G401.6 (cell line): ENCODE measurements around the gene DUSP23.

ENCODE experiments used
- FAIRE-seq: peaks from 2 replicates; lab custom pipeline; 2012; peaks lifted over from hg19 to GRCh38; lab: Jason Lieb, UNC

Gene DUSP23

DNA sequence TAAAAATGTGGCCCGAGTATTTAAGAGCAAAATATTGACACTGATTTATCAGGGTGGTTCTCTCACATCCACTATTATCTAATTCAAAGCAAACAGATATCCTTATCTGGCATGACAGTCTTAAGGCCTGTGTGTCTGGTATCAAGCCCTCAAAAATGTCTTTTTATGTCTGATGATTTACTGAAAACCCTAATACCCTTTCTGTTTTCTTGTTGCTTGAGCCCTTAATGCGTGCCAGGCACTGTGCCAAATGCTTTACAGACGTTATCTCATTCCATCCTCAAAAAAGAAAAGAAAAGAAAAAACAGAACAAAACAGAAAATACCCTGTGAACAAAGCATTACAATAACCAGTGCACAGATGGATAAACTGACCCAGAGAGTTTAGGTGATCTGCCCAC lies 5.7 kb downstream of the DUSP23 start:
- no peak for FAIRE-seq

DNA sequence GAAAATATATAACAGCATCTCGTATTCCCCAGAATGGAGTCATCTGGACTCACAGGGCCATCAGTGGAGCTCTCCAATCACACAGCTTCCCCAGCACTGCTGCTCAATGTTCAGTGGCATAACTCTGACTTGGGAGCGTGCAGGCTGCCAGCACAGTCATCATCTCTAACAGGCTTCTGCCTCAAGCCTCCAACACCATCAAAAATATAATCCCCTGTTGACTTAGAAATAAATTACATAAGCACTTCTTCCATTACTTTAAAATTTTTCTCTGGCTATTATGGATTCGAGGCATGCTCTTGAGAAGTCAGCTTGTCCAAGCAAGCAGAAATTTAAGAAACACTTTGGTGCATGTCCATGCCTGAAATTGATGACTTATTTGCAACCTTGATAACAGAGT lies 6.2 kb downstream of the DUSP23 start:
- FAIRE-seq = no peak

DNA sequence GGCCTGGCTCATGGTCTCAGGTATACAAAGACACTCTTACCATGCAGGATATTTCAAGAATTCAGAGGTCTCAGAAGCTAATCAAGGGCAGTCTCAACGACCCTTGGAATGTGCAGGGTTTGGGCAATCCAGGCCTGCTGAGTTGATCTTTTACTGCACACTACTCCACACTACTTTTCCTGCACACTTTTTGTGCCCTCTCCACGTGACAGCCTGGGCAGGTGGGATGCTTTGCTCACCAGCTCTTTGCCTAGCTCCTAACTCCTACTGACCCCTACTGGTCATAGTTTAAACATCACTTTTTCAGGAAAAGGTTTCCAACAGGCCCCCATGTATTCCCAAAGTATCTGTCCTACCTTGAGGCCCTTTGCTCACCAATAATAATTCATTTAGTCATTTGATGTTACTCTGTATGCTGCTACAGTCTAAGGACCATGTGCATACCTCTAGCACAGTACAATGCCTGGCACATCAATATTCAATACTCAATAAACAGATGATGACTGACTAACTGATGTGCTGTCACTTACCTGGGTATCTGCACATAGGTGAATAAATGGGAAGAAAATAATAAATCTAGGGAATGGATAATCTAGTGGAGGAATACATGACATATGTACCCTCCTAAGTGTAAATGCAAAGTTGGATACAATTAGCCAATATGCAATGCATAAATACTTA lies 9.6 kb downstream of the DUSP23 start:
- FAIRE-seq = no peak

DNA sequence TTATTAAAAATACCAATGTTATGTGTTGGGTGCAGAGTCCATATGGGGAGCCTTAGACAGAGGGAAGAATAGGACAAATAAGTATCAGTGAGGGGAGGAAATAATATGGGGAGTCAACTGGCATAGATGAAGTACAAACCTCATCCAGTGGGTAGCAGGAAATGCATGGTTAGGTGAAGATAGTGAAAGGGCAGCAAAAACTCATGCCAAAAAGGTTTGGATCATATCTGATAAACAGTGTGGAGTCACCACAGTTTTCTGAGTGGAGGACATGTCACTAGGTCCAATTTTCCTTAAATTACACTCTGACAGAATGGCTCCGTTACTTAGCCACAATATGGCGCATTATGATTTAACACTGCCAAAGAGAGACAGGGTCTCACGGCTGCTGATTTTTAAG lies 10.3 kb downstream of the DUSP23 start:
- FAIRE-seq = no peak

DNA sequence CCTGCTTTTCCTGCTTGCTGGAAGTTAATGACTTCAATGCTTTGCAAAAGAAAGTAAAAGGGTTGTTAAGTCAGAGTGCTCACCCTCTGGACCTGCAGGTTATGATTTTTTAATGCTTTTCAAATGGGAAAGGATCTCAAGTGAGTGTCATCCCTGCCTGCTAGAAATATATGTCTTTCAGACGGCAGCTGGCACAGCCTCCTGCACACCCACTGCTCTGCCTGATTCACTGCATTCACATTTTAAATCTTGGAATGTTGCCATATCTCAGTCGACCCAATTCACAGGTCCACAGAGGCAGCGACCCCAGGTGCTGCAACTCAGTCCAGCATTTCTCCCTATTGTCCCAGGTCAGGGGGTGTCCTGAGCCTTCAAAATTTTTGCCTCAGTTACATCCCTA lies 10.7 kb downstream of the DUSP23 start:
- no peak for FAIRE-seq

DNA sequence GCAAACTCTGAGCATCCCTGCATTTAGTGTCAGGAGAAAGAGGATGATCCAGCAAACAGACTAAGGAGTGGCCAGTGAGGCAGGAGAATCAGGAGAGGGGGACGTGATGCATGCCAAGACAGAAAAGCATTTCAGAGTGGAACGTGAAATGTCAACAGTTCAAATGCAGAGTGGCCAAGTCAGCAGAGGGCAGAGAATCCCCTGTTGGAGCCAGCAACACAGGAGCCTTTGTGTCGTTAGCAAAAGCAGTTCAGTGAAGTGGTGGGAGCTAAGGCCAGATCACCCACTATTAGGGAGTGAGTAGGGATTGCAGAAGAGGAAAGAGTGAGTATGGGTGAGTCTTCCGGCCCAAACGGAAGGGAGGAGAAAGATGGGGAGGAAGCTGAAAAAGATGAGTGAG lies 14.8 kb downstream of the DUSP23 start:
- FAIRE-seq = no peak

DNA sequence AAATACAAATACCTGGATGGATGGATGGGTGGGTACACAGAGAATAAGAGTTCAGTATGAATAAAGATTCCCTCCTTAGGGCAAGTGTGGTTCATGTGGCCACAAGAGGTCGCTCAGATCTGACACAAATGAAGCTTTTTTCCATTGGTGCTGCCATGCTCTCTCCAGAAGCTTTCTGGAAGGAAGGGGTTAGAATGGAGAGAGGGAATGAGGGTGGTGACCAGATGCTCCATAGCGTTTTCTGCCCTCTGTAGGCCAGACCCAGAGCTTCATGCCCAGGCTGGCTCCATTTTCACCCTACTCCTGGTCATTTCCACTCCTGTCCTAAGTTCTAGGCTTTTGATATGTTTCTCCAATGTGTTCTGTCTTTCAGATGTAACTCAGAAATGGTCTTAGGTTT lies 18.1 kb downstream of the DUSP23 start:
- FAIRE-seq = peak; percentile 78

DNA sequence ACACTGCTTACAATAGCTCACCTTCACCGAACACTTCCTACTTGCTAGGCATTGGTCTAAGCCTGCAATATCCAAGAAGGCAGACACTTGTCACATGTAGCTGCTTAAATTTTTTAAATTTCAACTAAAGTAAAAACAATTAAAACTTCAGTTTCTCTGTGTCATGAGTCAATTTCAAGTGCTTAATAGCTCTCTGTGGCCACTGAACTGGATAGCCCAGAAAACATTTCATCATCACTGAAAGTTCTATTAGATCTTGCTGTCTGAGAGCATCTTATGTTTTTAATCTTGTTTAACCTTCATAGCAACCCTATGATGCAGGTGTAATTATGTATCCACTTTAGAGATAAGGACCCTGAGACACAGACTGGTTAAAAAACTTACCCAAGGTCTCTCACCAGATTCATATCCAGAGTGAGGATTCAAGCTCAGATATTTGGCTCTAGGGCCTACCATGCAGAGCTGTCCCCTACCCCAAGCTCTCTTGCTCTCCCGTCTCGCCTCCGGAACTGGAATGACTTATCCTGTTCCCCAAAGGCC lies 18.8 kb downstream of the DUSP23 start:
- FAIRE-seq = no peak

DNA sequence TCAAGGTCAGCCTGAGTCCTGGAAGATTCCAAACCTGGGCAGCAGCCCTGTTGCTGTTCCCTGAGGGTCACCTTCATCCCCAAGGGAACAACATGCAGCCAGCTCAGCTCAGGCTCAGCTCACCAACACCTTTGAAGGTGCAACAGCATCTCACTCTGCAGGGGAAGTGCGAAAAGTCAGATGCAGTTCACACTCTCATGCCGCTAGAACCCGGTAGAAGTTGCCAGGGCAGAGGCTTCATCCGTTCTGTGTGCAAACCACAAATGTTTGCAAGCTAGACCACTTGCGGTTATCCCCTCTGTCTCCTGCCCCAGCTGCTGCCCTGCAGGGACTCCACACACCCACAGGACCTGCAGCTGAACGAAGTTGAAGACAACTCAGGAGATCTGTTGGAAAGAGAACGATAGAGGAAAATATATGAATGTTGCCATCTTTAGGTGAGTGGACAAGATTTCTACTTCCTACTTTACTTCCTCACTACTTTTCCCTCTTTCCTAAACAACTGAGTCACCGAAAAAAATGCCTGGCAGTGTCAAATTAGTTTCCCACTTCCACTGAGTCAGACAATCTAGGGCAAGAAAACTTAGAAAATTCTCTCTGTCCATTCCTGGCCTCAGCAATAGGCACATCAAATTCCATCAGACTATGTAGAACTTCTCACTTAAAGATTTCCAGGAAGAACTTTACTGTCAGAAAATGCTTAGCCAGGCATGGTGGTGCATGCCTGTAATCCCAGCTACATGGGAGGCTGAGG lies 19.6 kb downstream of the DUSP23 start:
- no peak for FAIRE-seq

DNA sequence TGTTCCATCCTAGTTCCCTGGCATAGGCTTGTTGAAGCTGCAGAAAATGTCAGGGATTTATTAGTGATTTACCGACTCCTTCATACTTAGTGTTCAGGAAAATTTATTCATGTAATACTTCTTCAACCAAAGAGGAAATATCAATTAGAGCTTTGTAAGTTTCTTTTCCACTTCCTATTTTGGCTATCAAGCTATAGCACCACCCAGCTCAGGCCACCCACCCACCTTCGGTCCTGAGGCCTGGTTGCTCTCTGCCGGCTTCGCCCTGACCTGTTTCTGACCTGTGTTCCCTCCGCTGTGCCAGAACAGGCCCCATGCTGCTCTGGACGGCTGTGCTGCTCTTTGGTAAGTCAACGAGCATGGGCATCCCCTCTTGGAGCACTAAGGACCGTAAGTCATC lies 21.3 kb downstream of the DUSP23 start, which contains the start of gene FCRL6:
Gene FCRL6, plus strand, starts transcription at position 250 of the 400 bp plus-strand sequence. Its CDS starts 65 bp downstream, at position 315.
- no peak for FAIRE-seq

DNA sequence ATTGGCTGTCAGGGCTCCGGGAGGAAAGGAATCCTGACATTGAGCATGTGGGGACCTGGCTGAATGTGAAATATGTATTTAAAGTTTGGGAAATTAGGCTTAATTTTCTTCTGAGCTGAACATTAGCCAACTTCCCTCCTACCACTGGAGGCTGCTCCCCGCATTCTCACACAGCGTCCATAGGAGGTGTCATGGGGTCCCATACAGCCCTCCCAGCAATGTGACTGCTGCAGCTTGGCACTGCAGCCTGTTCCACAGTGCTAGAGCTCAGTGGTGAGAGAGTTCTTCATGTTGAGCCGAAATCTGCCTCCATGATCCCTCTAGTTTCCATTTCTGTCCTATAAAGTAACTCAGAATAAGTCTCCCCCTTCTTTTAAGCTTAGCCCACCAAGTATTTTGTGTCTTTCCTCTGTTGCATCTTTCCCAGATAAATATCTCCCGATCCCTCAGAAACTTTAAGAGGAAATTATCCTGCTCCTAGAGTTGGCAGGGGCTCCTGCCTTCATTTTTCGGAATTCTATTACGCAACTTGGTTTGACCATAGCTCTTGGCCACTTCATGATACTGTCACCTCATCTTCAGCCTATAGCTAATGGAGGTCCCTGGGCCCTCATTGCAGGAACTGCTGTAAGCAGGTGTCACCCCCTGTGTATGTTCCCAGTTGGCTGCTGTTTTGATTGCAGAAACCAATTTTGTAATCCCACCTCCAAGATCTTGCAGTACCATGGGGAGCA lies 23.4 kb downstream of the DUSP23 start:
- no peak for FAIRE-seq

DNA sequence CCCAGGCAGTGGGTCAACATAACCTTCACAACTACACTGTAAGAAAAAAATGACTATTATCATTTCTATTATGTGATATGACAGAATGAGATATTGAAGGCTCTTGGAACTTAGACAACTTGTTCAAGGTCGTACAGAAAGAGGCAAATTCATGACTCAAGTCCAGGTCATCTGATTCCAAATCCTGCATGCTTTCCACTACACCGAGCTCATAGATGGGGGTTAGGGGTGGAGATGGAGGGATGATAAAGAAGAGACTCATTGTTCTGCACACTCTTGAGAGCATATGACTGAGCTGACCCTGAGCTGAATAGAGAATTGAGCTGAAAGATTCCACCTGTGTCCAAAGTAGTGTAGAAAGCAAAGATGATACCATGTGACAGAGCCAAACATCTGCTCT lies 24.2 kb downstream of the DUSP23 start:
- no peak for FAIRE-seq

DNA sequence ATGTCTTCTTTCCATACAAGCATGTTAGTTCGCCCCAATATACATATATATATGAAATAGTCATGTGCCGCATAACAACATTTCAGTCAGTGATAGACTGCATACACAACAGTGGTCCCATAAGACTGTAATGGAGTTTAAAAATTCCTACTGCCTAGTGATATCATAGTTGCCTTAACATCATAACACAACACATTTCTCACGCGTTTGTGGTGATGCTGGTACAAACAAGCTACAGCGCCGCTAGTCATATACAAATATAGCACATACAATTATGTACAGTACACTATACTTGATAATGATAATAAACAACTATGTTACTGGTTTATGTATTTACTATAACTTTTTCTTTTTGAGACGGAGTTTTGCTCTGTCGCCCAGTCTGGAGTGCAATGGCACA lies 35.2 kb downstream of the DUSP23 start:
- FAIRE-seq = no peak

DNA sequence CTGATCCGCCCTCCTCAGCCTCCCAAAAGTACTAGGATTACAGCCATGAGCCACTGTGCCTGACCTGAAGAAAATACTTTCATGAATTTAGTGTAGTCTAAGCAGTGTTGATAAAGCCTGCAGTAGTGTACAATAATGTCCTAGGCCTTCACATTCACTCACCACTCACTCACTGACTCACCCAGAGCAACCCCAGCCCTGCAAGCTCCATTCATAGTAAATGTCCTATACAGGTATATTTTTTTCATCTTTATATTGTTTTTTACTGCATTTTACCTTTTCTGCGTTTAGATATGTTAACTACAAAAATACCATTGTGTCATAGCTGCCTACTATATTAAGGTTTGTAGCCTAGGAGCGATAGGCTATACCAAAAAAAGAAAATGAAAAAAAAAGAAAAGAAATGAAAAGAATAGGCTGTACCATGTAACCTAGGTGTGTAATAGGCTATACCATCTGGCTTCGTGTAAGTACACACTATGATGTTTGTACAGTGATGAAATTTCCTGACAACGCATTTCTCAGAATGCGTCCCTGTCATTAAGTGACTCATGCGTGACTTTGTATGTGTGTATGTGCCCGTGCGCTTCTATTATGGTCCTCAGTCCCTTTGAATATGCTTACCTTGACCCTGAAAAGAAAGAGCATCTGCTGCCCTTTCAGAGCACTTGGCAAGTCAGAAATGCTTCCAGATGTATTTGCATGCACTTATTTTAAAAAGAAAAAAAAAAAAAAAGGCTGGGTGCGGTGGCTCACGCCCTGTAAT lies 36.7 kb downstream of the DUSP23 start:
- FAIRE-seq = no peak

DNA sequence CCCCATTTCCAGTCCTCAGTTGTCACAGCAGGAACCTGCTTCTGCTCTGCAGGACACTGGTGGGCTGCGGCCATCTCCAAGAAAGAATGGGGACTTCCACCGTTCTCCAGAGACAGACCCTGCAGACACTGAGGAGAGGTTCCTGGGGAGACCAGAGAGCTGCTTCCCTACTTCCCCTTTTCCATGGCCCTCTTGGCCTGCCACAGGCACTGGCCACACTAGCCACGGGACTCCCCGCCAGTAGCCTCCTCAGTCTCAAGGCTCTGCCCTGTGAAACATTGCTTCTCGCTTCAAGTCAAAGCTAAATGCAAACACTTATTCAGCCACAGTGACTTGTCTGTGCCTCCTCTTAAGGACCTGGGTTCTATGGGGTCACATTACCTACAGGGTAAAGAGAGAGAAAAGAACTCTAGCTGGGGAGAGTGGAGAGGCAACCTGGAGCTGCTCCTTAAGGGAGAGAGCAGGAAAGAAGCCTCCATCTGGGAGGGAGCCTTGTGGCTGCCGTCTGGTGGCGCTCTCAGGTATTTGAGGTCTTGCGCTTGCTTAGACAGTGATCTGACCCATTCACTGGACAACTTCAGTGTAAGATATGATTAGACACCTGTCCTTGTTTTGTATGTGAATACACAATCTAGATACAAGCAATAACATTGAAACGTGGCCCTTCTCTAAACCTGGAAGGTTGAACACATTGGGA lies 40.6 kb downstream of the DUSP23 start:
- FAIRE-seq = no peak

DNA sequence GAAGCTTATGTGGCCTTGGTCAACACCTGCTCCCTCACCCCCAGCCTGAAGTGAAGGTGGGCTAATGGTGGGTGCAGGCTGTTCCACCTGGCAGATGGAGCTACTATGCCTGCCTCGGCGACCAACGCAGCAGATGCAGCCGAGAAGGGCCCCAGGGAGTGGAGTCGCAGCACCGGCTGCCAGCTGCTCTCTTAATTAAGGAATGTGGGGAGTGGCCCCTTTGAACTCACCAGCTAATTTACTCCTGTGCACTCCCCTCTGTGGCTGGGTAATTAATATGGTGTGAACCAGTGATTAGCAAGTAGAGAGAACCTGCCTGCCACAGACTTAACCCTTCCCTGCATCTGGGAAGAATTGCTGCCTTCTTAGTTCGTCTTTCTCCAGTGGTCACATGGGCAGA lies 42.6 kb downstream of the DUSP23 start:
- FAIRE-seq = no peak

DNA sequence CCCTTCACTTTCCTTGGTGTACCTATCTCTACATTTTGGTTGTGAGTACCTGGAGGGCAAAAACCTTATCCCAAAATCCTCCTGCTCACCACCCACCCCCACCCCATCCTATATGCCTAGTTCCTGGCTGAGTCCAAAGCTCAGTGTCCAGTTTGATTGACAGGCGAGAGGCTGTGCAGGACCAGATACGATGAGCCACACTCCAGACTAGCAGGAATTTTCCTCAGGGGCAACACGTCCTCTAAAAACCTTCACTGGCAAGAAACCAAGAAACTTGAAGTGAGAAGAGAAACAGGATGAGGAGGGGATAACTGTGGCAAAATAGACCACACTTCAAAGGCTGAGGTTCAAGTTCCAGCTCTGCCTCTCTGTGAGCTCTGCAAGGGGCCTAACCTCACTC lies 44.8 kb downstream of the DUSP23 start:
- no peak for FAIRE-seq

DNA sequence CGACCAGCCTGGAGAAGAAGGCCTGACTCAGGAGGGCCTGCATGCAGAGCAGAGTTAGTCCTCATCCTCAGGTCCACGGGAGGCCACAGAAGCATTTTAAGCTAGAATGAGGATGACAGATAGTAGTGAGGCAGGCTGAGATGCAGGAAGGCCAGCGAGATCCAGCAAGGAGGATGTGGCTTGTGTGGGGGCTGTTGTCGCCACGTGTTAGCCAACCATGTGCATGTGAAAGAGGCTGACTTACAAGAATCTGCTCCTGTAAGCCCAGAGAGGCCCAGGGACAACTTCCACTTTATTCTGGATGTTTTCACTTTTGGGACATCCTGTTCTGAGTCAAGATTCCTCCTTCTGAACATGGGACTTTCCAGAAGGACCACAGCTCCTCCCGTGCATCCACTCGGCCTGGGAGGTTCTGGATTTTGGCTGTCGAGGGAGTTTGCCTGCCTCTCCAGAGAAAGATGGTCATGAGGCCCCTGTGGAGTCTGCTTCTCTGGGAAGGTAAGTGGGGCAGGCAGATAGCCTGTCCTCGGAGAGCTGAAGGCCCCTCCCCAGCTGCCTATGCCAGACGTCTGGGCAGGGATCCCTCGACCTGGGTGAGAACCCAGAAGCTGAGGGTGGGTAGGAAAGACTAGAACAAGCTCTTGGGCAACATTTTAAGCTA lies 45.8 kb downstream of the DUSP23 start, which contains the start of gene SLAMF8:
Gene SLAMF8, plus strand, starts transcription at position 433 of the 661 bp plus-strand sequence. Its CDS starts 26 bp downstream, at position 459.
- no peak for FAIRE-seq

DNA sequence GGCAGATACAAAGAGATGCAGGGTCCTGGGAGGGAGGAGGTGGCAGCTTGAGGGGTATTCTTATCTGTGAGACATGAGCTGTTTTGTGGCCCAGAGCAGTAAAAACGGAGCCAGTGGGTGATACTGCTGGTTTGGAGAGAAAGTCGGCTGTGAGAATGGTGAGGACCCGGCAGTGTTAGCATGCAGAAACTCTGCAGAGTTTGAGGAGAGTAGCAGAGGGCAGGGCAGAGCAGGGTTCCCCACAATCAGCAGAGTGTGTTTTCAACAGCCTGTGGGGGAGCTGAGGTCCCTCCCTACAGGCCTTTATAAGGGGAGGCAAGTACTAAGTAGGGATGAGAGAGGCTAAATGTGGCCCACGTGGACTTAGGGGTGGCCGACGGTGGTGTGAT lies 46.3 kb downstream of the DUSP23 start:
- FAIRE-seq = no peak

DNA sequence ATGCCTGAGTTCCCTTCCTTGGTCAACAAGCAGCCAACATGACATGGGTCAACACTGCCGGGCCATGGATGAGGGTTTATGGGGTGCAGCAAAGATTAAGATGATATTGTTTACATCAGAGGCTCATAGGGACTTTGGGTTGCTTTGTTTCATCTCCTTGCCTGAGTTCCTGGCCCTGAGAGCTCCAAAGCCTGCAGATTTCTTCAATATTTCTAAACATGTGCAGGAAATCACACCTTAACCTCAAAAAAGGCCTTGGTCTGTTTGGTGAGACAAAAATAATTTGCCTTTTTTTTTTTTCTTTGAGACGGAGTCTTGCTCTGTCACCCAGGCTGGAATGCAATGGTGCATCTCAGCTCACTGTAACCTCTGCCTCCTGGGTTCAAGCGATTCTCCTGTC lies 46.8 kb downstream of the DUSP23 start:
- no peak for FAIRE-seq

DNA sequence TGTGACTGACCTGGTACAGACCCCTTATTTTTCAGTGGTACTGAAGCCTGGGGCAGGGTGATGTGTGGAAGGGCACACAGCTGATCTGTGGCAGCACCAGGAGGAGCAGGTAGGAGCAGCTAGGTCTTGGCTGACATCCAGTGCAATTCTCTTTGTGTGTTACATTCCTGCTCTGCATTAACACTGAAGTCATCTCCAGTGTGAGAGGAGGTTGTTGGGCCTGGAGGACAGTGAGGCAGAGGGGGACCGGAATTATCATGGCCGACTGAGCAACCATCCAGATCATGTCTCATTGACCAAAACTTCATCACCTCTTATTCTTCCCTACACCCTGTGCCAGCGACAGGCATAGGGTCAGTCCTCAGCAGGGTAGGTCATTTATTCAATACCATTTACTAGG lies 47.4 kb downstream of the DUSP23 start:
- FAIRE-seq = no peak
